Lower lobe of right lung (tissue), 2 donors: Measurements from ENCODE around the gene CKM. TPM values are rescaled to one million over a fixed set of nuclear protein-coding genes. Genes with fewer than 3 reads are reported as not detected.

Experiments
- ATAC-seq, 2 donors: fragments of 200-7000 bp; cut with Tn5 transposase; one replicate each; pipeline ENCODE4 v1.9.1; 2020 to 2022; ENCODE audit warnings: mild to moderate bottlenecking in 2 of 2, moderate library complexity in 2 of 2
- DNase-seq: peaks from one replicate; pipeline ENCODE4 v3.0.0-alpha.2; 2020
- H3K27ac ChIP-seq: fragments of 200-600 bp; one replicate; pipeline ENCODE4 v1.8.0; 2022
- H3K27me3 ChIP-seq: fragments of 200-600 bp; one replicate; pipeline ENCODE4 v1.8.0; 2022; ENCODE audit warnings: low read depth
- H3K36me3 ChIP-seq: fragments of 200-600 bp; one replicate; pipeline ENCODE4 v1.8.0; 2022; ENCODE audit warnings: mild to moderate bottlenecking
- H3K4me1 ChIP-seq: fragments of 200-600 bp; one replicate; pipeline ENCODE4 v1.8.0; 2022
- H3K4me3 ChIP-seq: fragments of 200-600 bp; one replicate; pipeline ENCODE4 v1.8.0; 2022; ENCODE audit warnings: mild to moderate bottlenecking
- H3K9me3 ChIP-seq: fragments of 200-600 bp; one replicate; pipeline ENCODE4 v1.8.0; 2022
- CTCF ChIP-seq: fragments of 200-600 bp; IDR thresholded peaks from one replicate; pipeline ENCODE4 v1.8.0; 2022; ENCODE audit warnings: antibody characterized with exemption, mild to moderate bottlenecking
- intact Hi-C: fragments of 100-400 bp; cut with DNase I; formaldehyde crosslinking; loops from one replicate; pipeline ENCODE4 v1.11.0; 2022
- total RNA-seq: library from RNA; stranded (reverse); fragmentation: NEBNext Ultra II Directional; extraction: Animal tissue kit (Norgen Biotek cat#: 25700); gene quantifications from one replicate; pipeline ENCODE4 v1.2.1, GENCODE V29; 2021
- donor health status: DM: no; HTN: yes; CAD: no; lungs with severe emphysema.

CKM gene
- total RNA-seq, 1 donor from 2014 or later: 0.24 TPM

DNA sequence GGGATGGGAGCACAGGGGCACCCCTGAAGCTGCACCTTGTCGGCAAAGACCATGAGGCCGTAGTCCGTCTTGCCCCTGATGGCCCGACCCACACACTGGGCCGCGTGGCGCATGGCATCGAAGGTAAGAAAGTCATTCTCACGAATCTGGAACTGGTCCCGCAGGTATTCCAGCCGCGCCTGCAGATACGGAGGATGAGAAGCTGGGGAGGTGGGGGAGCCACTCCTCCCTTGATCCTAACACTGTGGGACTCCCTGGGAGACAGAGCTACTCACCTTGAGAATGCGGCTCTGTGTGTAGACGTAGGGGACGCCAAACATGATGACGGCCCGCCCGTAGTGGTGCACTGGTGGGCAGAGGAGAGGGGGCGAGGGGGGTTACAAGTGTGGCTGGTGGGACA, 29.8 kb upstream of the CKM start:
- H3K36me3 ChIP-seq: peaks cover 53% of the 10 kb centered on the region
- intact Hi-C loops: no loop called here

GRCh38 chr19:45352062-45352461, 29.4 kb upstream of the CKM start:
- intact Hi-C loops: no loop called here
- no peak overlapping the region for H3K4me3 ChIP-seq
- H3K27ac ChIP-seq: no peak overlapping the region
- ATAC-seq (no peak), DNase-seq (no peak)
- no peaks in the 10 kb centered on the region for H3K4me1 ChIP-seq
- no peaks in the 10 kb centered on the region for H3K27me3 ChIP-seq
- H3K9me3 ChIP-seq: no peaks in the 10 kb centered on the region
- no peak for TF ChIP-seq CTCF
- peaks cover 52% of the 10 kb centered on the region for H3K36me3 ChIP-seq

More for the DNA sequence above, 29.8 kb upstream of the CKM start:
- TF ChIP-seq CTCF: no peak
- H3K9me3 ChIP-seq: no peaks in the 10 kb centered on the region
- no peak overlapping the region for H3K4me3 ChIP-seq
- H3K27ac ChIP-seq: no peak overlapping the region
- ATAC-seq (no peak), DNase-seq (no peak)
- no peaks in the 10 kb centered on the region for H3K4me1 ChIP-seq
- H3K27me3 ChIP-seq: no peaks in the 10 kb centered on the region

GRCh38 chr19:45351401-45351952, 28.8 kb upstream of the CKM start:
- peaks cover 2% of the 10 kb centered on the region for H3K27me3 ChIP-seq
- no peak overlapping the region for H3K27ac ChIP-seq
- DNase-seq (no peak), ATAC-seq (no peak)
- H3K36me3 ChIP-seq: peaks cover 47% of the 10 kb centered on the region
- H3K4me1 ChIP-seq: no peaks in the 10 kb centered on the region
- H3K4me3 ChIP-seq: no peak overlapping the region
- intact Hi-C loops: no loop called here
- no peaks in the 10 kb centered on the region for H3K9me3 ChIP-seq
- TF ChIP-seq CTCF: no peak

DNA sequence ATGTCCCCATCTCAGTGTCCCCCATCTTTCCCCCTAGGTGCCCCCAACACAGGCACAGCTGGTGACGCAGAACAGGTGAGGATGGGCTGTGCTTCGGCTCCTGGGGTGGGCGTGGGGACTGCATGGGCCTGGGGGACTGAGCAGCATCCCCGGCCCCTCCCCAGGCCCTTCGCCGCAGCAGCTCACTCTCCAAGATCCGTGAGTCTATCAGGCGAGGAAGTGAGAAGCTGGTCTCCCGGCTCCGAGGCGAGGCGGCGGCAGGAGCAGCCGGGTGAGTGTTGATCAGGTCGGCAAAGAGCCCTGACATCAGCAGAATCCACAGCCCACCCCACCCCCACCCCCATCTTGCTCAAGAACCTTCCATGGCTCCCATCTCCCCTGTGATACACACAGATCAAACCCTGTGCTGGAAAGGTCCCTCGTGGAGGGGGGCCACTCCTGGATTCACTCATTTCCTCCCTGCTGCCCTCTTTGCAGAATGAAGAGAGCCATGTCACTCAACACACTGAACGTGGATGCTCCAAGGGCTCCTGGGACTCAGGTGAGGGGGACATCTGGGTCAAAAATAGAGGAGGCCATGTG, 27.9 kb upstream of the CKM start:
- Histone ChIP-seq H3K4me1 (no peaks in the 10 kb centered on the region), H3K9me3 (no peaks in the 10 kb centered on the region), H3K36me3 (peaks cover 44% of the 10 kb centered on the region), H3K27ac (no peak overlapping the region), H3K4me3 (no peak overlapping the region), H3K27me3 (peaks cover 11% of the 10 kb centered on the region)
- DNase-seq (no peak), ATAC-seq (no peak)
- TF ChIP-seq CTCF: no peak
- intact Hi-C loops: no loop called here

GRCh38 chr19:45349430-45349941, 26.8 kb upstream of the CKM start:
- intact Hi-C loops: no loop called here
- Histone ChIP-seq H3K27ac (no peak overlapping the region), H3K4me1 (no peaks in the 10 kb centered on the region), H3K9me3 (no peaks in the 10 kb centered on the region), H3K27me3 (peaks cover 20% of the 10 kb centered on the region), H3K36me3 (peaks cover 34% of the 10 kb centered on the region), H3K4me3 (no peak overlapping the region)
- ATAC-seq: no peak
- TF ChIP-seq CTCF: no peak
- no peak for DNase-seq
